ENCODE measurements around the gene KHDC4. TPM values are rescaled to one million over a fixed set of nuclear protein-coding genes. Genes with fewer than 3 reads are reported as not detected.

KHDC4 gene
- total RNA-seq, 1 experiment from 2014 or later = 29.6 TPM

- DNase-seq (ENCODE audit: low read depth) = no peak
Measured at GRCh38 chr1:155867766-155868165, 66.4 kb downstream of the KHDC4 start.

DNA sequence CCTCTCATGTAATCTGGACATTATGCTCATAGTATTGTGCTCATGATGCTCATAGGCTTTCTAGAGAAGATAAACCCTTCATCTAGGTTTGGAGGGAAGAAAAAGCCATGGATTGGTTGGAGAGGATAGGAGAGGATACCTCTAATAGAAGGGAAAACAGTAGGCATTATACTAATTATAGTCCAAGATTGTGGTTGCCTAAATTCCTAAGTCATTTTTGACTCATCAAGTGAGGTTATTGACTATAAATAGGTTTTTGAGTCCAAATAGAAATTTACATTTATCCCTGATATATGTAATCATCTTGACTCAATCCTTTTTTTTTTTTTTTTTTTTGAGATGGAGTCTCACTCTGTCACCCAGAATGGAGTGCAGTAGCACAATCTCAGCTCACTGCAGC, 69.8 kb downstream of the KHDC4 start:
- DNase-seq (ENCODE audit: low read depth) = peak; percentile 34

Other genes with a start within 250 kb of the KHDC4 start
- gene YY1AP1, start 245.6 kb downstream of the KHDC4 start, total RNA-seq (2014; rRNA removed) = 31.0 and 35.4 TPM in 2 replicates
- 78.7 and 79.4 TPM in 2 replicates for gene DAP3, start 245.3 kb downstream of the KHDC4 start, total RNA-seq (2014; rRNA removed)
- 20.5 and 21.1 TPM in 2 replicates for gene GON4L, start 77.2 kb downstream of the KHDC4 start, total RNA-seq (2014; rRNA removed)
- 14.5 and 17.4 TPM in 2 replicates for gene SYT11, start 74.8 kb downstream of the KHDC4 start, total RNA-seq (2014; rRNA removed)
- 23.1 and 32.9 TPM in 2 replicates for gene RIT1, start 23.1 kb downstream of the KHDC4 start, total RNA-seq (2014; rRNA removed)
- not detected in 2 replicates for gene RXFP4, start 7.2 kb upstream of the KHDC4 start, total RNA-seq (2014; rRNA removed)
- 228 and 262 TPM in 2 replicates for gene ARHGEF2, start 44.1 kb upstream of the KHDC4 start, total RNA-seq (2014; rRNA removed)
- gene SSR2, start 86.5 kb upstream of the KHDC4 start, total RNA-seq (2014; rRNA removed) = 229 and 351 TPM in 2 replicates
- 34.1 and 37.7 TPM in 2 replicates for gene UBQLN4, start 119.4 kb upstream of the KHDC4 start, total RNA-seq (2014; rRNA removed)
- gene LAMTOR2, start 120.4 kb upstream of the KHDC4 start, total RNA-seq (2014; rRNA removed) = 67.3 and 70.9 TPM in 2 replicates
- gene RAB25, start 126.7 kb upstream of the KHDC4 start, total RNA-seq (2014; rRNA removed) = not detected in 2 replicates
- gene MEX3A, start 148.1 kb upstream of the KHDC4 start, total RNA-seq (2014; rRNA removed) = 4.9 and 5.8 TPM in 2 replicates
- 1,371 and 1,475 TPM in 2 replicates for gene LMNA, start 180.3 kb upstream of the KHDC4 start, total RNA-seq (2014; rRNA removed)
- 0.40 and 0.64 TPM in 2 replicates for gene SEMA4A, start 219.2 kb upstream of the KHDC4 start, total RNA-seq (2014; rRNA removed)